HG03442 (cell line): Measurements from ENCODE around the gene TYK2.
"Not testable (repeated sequence)": the region's sequence is repeated elsewhere in the genome, so short reads cannot be mapped to it uniquely, and the experiment has no call there.

ENCODE experiments used
- ATAC-seq: cut with Tn5 transposase; IDR thresholded peaks from one replicate; pipeline ENCODE4 v1.9.1; 2021; ENCODE audit warnings: mild to moderate bottlenecking, moderate library complexity; ENCODE audit not compliant: unreplicated experiment

Gene TYK2

GRCh38 chr19:10408511-10409283, 28.3 kb upstream of the TYK2 start:
- ATAC-seq: no peak

GRCh38 chr19:10407096-10407495, 26.7 kb upstream of the TYK2 start:
- ATAC-seq: no peak

- no peak for ATAC-seq
Observed at GRCh38 chr19:10406191-10406590, 25.8 kb upstream of the TYK2 start.

- no peak for ATAC-seq
Observed at GRCh38 chr19:10404888-10405820, 24.8 kb upstream of the TYK2 start.

- ATAC-seq: peak; percentile 68
Observed at GRCh38 chr19:10403137-10404021, 23.0 kb upstream of the TYK2 start, which contains the start of gene CDC37. TSS of gene CDC37 (minus strand) at chr19:10403542. CDS start at chr19:10403479, 63 bp downstream.

- no peak for ATAC-seq
Observed at GRCh38 chr19:10402441-10403038, 22.2 kb upstream of the TYK2 start.

GRCh38 chr19:10399878-10400277, 19.5 kb upstream of the TYK2 start:
- ATAC-seq: no peak

- ATAC-seq: not testable (repeated sequence)
Observed at GRCh38 chr19:10399340-10399739, 19.0 kb upstream of the TYK2 start.

GRCh38 chr19:10398819-10399218, 18.4 kb upstream of the TYK2 start:
- ATAC-seq: no peak

- ATAC-seq: no peak
Observed at GRCh38 chr19:10395917-10396316, 15.5 kb upstream of the TYK2 start.

- no peak for ATAC-seq
Observed at GRCh38 chr19:10395436-10395835, 15.1 kb upstream of the TYK2 start.

GRCh38 chr19:10395003-10395402, 14.6 kb upstream of the TYK2 start:
- no peak for ATAC-seq

- ATAC-seq: no peak
Observed at GRCh38 chr19:10393137-10393536, 12.8 kb upstream of the TYK2 start.

- no peak for ATAC-seq
Observed at GRCh38 chr19:10392120-10392519, 11.7 kb upstream of the TYK2 start.

- ATAC-seq: no peak
Observed at GRCh38 chr19:10390652-10391286, 10.4 kb upstream of the TYK2 start.

- ATAC-seq: no peak
Observed at GRCh38 chr19:10389863-10390262, 9.5 kb upstream of the TYK2 start.

- ATAC-seq: no peak
Observed at GRCh38 chr19:10388957-10389356, 8.6 kb upstream of the TYK2 start.

- no peak for ATAC-seq
Observed at GRCh38 chr19:10384580-10384979, 4.2 kb upstream of the TYK2 start.

- not testable (repeated sequence) for ATAC-seq
Observed at GRCh38 chr19:10383223-10383499, 2.8 kb upstream of the TYK2 start.

GRCh38 chr19:10379880-10380312, 476 bp downstream of the TYK2 start:
- ATAC-seq: no peak
